Measurements from ENCODE around the gene WDR5.

WDR5 gene

GRCh38 chr9:134154262-134154701 lies 18.4 kb downstream of the WDR5 start:
- no peak for TF ChIP-seq CTCF (IDR thresholded peaks at IDR 0.05; ENCODE audit: insufficient read depth, low read length, missing control alignments)
- DNase-seq (ENCODE audit: low read depth, low spot score) = no peak
- CTCF ChIA-PET = interaction anchor here (1.0 kb wide), 1 partner anchor 9 kb away, joined by 3 read pairs; no protein-coding TSS in a partner anchor
- POLR2A ChIA-PET = no interaction called here
- H3K4me3 ChIP-seq (ENCODE audit: low read depth, low read length) = no peak overlapping the region

GRCh38 chr9:134155812-134156377 lies 20.0 kb downstream of the WDR5 start:
- no peak for TF ChIP-seq CTCF (IDR thresholded peaks at IDR 0.05; ENCODE audit: insufficient read depth, low read length, missing control alignments)
- POLR2A ChIA-PET = no interaction called here
- CTCF ChIA-PET = interaction anchor here (1.2 kb wide), 1 partner anchor 17 kb away, joined by 3 read pairs; no protein-coding TSS in a partner anchor

GRCh38 chr9:134156564-134157377 lies 20.9 kb downstream of the WDR5 start:
- H3K4me3 ChIP-seq (ENCODE audit: low read depth, low read length) = no peak overlapping the region
- ChIA-PET POLR2A (no interaction called here), CTCF (no interaction called here)
- no peak for TF ChIP-seq CTCF (IDR thresholded peaks at IDR 0.05; ENCODE audit: insufficient read depth, low read length, missing control alignments)
- no peak for DNase-seq (ENCODE audit: low read depth, low spot score)

More at GRCh38 chr9:134155812-134156377, 20.0 kb downstream of the WDR5 start:
- no peak for DNase-seq (ENCODE audit: low read depth, low spot score)
- H3K4me3 ChIP-seq (ENCODE audit: low read depth, low read length) = no peak overlapping the region

- POLR2A ChIA-PET = no interaction called here
- no peak for DNase-seq (ENCODE audit: low read depth, low spot score)
- H3K4me3 ChIP-seq (ENCODE audit: low read depth, low read length) = no peak overlapping the region
- CTCF ChIA-PET = no interaction called here
- no peak for TF ChIP-seq CTCF (IDR thresholded peaks at IDR 0.05; ENCODE audit: insufficient read depth, low read length, missing control alignments)
Measured at GRCh38 chr9:134157378-134157885, 21.6 kb downstream of the WDR5 start.

GRCh38 chr9:134158242-134158641 lies 22.4 kb downstream of the WDR5 start:
- no peak for TF ChIP-seq CTCF (IDR thresholded peaks at IDR 0.05; ENCODE audit: insufficient read depth, low read length, missing control alignments)
- H3K4me3 ChIP-seq (ENCODE audit: low read depth, low read length) = no peak overlapping the region
- no peak for DNase-seq (ENCODE audit: low read depth, low spot score)
- ChIA-PET POLR2A (no interaction called here), CTCF (no interaction called here)

- no peak for DNase-seq (ENCODE audit: low read depth, low spot score)
- ChIA-PET CTCF (no interaction called here), POLR2A (no interaction called here)
- no peak for TF ChIP-seq CTCF (IDR thresholded peaks at IDR 0.05; ENCODE audit: insufficient read depth, low read length, missing control alignments)
- H3K4me3 ChIP-seq (ENCODE audit: low read depth, low read length) = no peak overlapping the region
Measured at GRCh38 chr9:134158753-134159392, 23.0 kb downstream of the WDR5 start.
